ENCODE results near the gene MCHR2. TPM values are rescaled to one million over a fixed set of nuclear protein-coding genes. Genes with fewer than 3 reads are reported as not detected.
"Not testable (repeated sequence)": the region's sequence is repeated elsewhere in the genome, so short reads cannot be mapped to it uniquely, and the experiment has no call there.

The MCHR2 gene
- not detected for polyA plus RNA-seq (ENCODE audit: insufficient read depth in 1 of 5, insufficient read length in 5 of 5, low replicate concordance in 1 of 5)
- long read RNA-seq, donor 1: 0 reads
- long read RNA-seq, donor 2: 0 reads
- long read RNA-seq, donor 3: 0 reads
- long read RNA-seq, donor 4: 0 reads
- long read RNA-seq, donor 5: 0 reads
- long read RNA-seq, donor 6: 0 reads
- long read RNA-seq, donor 7: 0 reads
- long read RNA-seq, donor 8: 0 reads

- DNase-seq: no peak
These were observed at the start of gene MCHR2 for GRCh38 chr6:99993533-99994251. TSS of gene MCHR2 (minus strand) at chr6:99994223. CDS start at chr6:99956147, 38,076 bp downstream.

- not testable (repeated sequence) for DNase-seq
These were observed 44.5 kb upstream of the MCHR2 start for GRCh38 chr6:100038546-100038945.

GRCh38 chr6:100035873-100036653 lies 42.0 kb upstream of the MCHR2 start:
- no peak for DNase-seq

GRCh38 chr6:100023798-100024197 lies 29.8 kb upstream of the MCHR2 start:
- DNase-seq: no peak

GRCh38 chr6:100022847-100023246 lies 28.8 kb upstream of the MCHR2 start:
- no peak for DNase-seq

- DNase-seq: no peak
These were observed 14.8 kb upstream of the MCHR2 start for GRCh38 chr6:100008857-100009256.

GRCh38 chr6:100001915-100002388 lies 7.9 kb upstream of the MCHR2 start:
- peak in 1 of 2 donors; percentile 27 for DNase-seq

GRCh38 chr6:99997141-99997540 lies 3.1 kb upstream of the MCHR2 start:
- DNase-seq: no peak

GRCh38 chr6:99995916-99996315 lies 1.9 kb upstream of the MCHR2 start:
- DNase-seq: no peak

GRCh38 chr6:99993146-99993532 lies 884 bp downstream of the MCHR2 start:
- DNase-seq: no peak

- DNase-seq: no peak
These were observed 2.1 kb downstream of the MCHR2 start for GRCh38 chr6:99991955-99992354.

GRCh38 chr6:99980741-99981140 lies 13.3 kb downstream of the MCHR2 start:
- no peak for DNase-seq

GRCh38 chr6:99979953-99980352 lies 14.1 kb downstream of the MCHR2 start:
- DNase-seq: no peak

GRCh38 chr6:99967052-99967451 lies 27.0 kb downstream of the MCHR2 start:
- no peak for DNase-seq

GRCh38 chr6:99960027-99960426 lies 34.0 kb downstream of the MCHR2 start:
- DNase-seq: no peak

- no peak for DNase-seq
These were observed 42.8 kb downstream of the MCHR2 start for GRCh38 chr6:99951016-99951805.

- DNase-seq: peak in 1 of 2 donors; percentile 1
These were observed 48.0 kb downstream of the MCHR2 start for GRCh38 chr6:99946005-99946404.

GRCh38 chr6:99943846-99944245 lies 50.2 kb downstream of the MCHR2 start:
- no peak for DNase-seq

- DNase-seq: no peak
These were observed 53.4 kb downstream of the MCHR2 start for GRCh38 chr6:99940582-99940981.

GRCh38 chr6:99933129-99933528 lies 60.9 kb downstream of the MCHR2 start:
- no peak for DNase-seq

- DNase-seq: no peak
These were observed 81.4 kb downstream of the MCHR2 start for GRCh38 chr6:99912657-99913056.

Data from right lung (tissue), 10 donors.